Caki2 (cell line): ENCODE measurements around the gene FRMD5. TPM values are rescaled to one million over a fixed set of nuclear protein-coding genes. Genes with fewer than 3 reads are reported as not detected.
"Not testable (repeated sequence)": the region's sequence is repeated elsewhere in the genome, so short reads cannot be mapped to it uniquely, and the experiment has no call there.

ENCODE experiments used
- DNase-seq: peaks from one replicate; pipeline ENCODE4 v3.0.0-alpha.2; 2015; ENCODE audit warnings: low read depth
- in situ Hi-C: cut with HindIII; loops from 2 replicates; pipeline ENCODE4 v1.10.0; 2016; ENCODE audit warnings: low sequenced_read_pairs, low pct_unique_long_range_greater_than_20kb, mixed read lengths
- total RNA-seq: library from RNA; depleted of rRNA; stranded (reverse); fragments of >200 nt; shearing (Covaris generic); gene quantifications from 2 replicates; pipeline ENCODE4 v1.2.3, GENCODE V29; 2014; ENCODE audit warnings: low replicate concordance

Gene FRMD5
- total RNA-seq, 1 experiment from 2014 or later: 0.51 TPM

DNA sequence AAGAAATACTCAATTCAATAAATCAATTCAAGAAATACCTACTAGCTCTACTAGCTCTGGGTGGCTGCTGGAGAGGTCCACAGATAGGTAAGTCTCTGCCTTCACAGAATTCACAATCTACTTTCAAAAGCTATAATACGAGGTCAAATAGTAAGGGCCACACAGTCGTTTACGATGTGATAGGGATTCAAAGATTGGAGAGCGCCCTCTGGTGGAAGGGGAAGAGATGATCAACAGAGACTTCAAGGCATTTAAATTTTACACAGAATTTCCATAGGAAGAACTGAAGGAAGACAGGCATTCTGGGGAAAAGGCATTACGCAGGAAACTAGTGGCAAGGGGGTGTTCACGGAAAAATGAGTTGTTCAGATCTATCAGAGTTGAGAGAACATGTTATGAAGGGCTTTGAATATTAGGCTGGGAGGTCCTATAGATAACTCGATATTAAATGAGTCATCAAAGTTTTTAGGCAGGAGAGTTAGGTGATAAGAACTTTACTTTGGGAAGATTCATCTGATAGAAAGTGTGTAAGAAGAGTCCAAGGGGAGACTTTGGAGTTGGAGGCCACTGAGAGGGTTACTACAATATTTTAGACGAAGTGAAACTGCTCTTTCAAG lies 128.8 kb downstream of the FRMD5 start:
- in situ Hi-C loops: no loop called here
- DNase-seq: peak; percentile 58

DNA sequence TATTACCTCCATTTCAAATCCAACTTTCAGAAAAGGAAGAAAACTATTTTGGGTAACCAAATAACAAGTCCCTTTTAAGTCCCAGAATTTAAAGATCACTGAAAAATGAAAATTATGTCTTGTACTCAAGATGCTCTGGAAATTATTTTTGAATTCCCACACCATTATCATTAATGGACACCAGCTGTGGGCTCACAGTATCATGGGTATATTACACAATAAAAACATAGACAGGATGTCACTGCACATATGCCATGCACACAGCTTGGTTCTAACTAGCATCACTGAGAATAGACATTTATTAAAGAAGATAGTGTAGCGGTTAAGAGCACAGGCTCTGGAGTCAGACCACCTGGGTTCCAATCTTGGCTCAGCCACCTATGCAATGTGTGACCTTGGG lies 130.4 kb downstream of the FRMD5 start:
- in situ Hi-C loops: no loop called here

DNA sequence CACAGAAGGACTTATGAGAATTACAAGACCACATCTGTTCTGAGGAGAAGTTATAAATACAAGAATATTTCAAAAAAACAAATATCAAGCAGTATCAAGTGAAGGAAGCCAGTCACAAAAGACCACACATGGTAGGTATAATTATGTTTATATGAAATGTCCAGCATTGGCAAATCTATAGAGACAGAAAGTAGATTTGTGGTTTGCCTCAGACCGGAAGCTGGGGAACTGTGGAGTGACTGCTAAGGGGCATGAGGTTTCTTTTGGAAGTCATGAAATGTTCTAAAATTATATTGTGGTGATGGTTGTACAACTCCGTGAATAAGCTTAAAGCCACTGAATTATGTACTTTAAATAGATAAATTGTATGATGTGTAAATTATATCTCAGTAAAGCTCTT lies 136.9 kb downstream of the FRMD5 start:
- DNase-seq: no peak
- in situ Hi-C loops: no loop called here

More for the DNA sequence above, 130.4 kb downstream of the FRMD5 start:
- no peak for DNase-seq

DNA sequence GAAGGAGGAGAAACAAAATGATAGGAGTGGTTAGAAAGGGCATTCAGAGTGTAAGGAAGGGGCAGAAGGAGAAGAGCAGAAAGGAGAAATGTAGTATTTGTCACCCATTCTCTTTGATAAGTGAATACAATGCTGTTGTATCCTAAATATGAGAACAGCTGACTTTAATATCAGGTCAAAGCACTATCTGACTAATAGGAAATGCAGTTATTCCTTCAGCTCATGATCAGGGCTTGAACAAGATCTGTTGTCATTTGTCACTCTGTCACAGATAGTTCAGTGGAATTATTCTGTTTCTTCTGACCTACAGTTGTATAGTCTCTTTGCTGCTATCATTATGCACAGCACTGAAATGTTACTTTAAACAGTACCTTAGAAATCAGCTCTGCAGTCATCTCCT lies 149.4 kb downstream of the FRMD5 start:
- no peak for DNase-seq
- in situ Hi-C loops: no loop called here

DNA sequence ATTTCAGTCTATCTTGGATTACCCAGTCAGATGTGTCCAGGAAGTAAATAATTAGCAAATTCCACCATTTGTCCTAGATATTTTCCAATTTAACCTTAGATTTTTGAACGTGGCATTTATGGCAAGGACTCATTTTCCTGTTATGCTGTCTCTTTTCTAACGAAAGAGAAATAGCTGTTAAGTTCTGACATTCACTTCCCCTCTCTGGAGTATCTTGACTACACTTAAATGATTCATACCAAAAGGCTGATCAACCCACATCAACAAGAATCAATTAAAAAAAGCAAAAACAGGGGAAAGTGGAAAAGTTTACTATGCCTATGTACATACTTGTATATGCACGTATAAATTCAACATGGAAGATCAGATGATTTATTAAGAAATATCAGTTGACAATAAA lies 149.9 kb downstream of the FRMD5 start:
- in situ Hi-C loops: no loop called here
- no peak for DNase-seq

DNA sequence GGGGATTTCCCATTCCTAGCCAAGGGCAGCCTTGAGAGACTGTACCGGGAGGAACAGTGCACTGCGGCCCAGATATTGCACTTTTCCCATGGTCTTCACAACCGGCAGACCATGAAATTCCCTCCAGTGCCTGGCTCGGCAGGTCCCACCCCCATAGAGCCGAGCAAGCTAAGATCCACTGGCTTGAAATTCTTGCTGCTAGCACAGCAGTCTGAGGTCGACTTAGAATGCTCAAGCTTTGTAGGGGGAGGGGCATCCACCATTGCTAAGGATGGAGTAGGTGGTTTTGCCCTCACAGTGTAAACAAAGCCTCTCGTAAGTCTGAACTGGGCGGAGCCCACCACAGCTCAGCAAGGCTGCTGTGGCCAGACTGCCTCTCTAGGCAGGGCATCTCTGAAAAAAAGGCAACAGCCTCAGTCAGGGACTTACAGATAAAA lies 156.3 kb downstream of the FRMD5 start:
- peak; percentile 77 for DNase-seq
- in situ Hi-C loops: no loop called here

DNA sequence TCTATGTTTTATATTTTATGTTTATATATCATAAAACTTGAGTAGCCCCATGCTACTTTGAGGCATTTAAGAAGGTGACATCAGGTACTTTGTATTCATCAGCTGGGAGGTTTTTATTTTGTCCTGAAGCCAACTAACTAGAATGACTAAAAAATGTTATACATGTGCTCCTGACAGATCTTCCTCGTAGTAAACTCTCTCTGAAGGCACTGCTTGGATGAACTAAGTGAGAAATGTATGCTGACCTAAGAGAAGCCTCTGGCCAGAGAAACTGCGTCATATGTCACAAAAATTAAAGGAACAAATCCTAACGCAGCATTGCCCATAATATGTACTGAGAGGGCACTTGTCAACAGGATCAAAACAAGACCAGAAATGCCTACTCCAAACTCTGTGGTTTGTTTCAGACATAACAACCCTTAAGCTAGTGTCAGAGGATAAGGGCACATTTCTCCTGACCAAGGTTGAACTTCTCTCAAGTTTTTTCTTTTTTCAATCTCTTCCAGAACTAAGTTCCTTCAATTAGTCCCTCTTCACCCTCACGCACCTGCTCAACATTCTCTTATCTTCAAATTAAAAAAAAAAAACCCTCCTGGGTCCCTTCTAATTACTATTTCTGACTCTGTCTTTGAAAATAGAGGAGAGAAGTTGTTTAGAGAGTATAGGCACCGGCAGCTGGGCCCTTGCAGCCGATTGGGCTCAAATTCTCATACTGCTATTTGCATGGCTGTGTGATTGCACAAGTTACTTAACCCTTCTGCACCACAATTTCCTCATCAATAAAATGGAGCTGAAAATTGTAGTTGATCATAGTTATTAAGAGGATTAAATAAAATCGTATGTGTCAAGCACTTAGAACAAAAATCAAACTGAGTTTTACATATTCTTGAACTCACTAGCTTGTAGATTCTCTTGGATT lies 159.0 kb downstream of the FRMD5 start:
- no peak for DNase-seq
- in situ Hi-C loops: no loop called here

DNA sequence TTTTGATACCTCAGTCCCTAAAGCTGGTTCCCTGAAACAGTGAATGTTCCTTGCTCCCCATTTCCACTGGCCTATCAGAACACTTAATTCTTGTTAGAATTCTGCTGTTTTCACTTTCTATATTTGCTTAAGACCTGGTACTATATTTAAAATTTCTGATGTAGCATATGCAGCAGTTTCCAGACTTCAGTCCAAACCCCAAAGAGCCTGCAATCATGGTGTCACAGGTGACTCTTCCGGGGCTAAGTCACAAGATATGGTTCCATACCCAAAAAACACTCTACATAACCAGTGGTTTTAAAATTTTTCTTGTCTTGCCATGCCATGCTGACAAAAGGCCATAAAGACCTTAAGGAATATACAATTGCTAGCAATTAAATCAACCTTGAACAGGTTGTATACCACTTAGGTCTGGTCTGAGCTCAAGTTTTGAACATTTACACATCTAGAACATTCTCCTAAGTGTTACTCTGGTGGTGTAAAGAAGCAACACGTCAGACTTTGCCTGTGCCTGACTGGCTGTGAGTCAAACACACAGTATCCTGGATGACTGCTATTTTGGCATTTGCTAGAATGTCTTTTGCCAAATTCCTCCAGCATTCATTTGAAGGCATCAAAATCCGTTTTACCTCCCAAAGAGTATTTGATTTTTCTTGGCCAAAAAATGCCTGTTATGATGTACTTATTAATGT lies 160.0 kb downstream of the FRMD5 start:
- no peak for DNase-seq
- in situ Hi-C loops: no loop called here

DNA sequence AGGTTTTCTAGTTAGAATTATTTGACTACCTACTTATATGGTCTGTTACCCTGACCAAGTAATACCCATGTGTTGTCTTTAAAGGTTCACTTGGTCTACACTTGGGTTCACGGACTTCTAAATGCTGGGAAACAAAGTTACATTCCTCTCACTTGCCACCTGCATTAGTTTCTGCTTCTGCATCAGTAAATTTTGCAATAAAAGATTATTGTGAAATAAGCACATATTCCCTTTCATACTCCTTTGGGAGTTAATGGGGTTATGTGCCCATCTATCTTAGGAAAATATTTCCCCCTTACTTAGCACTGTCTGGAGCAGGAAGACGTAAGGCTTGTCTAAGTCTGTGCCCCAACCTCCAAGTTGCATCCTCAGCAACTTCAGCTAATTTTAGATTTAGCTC lies 160.7 kb downstream of the FRMD5 start:
- no peak for DNase-seq
- in situ Hi-C loops: no loop called here

DNA sequence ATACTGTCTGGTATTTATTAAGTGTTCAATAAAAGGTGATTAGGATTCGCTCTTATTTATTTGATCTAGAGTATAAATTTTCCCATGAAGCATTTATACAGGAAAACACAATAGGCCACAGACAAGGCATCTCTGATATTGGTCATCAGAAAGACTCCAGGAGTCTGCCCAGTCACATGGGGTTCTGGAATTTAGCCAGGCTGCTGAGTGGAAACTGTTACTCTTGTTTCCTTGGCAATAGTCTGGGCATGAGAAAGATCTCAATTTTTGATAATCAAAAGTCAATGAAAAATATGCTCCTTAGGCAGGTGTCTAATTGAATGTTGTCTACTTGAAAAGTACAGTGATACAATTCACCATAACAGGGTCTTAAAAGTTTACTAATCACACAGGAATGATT lies 161.2 kb downstream of the FRMD5 start:
- in situ Hi-C loops: no loop called here
- peak; percentile 42 for DNase-seq

DNA sequence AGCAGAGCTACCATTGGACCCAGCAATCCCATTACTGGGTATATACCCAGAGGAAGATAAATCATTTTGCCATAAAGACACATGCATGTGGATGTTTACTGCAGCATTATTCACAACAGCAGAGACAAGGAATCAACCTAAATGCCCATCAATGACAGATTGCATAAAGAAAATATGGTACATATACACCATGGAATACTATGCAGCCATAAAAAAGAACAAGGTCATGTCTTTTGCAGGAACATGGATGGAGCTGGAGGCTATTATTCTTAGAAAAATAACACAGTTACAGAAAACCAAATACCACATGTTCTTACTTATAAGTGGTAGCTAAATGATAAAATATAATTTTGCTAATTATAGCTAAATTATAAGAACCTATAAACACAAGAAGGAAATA lies 162.3 kb downstream of the FRMD5 start:
- in situ Hi-C loops: not testable (repeated sequence)

DNA sequence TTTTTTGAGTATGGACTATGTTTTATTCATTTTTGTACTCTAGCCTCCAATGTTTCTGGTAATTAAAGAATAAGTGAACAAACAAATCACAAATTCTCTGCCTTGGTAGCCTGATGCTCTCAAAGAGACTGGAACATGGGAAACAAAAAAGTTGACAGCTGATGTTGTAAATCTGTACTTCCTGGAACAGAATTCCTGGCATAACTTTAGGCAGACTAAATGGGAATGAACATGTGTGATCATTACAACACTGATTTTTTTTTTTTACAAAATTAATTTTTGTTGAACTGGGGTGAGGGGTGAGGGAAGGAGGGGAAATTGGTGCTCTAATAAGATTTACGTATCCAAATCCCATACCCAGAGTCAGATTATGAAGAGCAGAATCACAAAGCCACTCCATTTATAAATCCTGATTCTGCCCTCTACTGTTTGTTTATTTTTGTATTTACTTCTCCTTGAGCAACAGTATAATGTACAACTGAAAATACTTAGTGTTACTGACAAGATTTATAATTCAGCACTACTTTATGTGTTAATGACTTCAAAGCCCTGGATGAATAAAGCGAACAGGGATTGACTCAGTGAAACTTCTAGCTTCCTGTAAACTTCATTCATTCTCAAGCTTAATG lies 165.0 kb downstream of the FRMD5 start:
- no peak for DNase-seq
- in situ Hi-C loops: no loop called here

More for the DNA sequence above, 162.3 kb downstream of the FRMD5 start:
- DNase-seq: not testable (repeated sequence)

DNA sequence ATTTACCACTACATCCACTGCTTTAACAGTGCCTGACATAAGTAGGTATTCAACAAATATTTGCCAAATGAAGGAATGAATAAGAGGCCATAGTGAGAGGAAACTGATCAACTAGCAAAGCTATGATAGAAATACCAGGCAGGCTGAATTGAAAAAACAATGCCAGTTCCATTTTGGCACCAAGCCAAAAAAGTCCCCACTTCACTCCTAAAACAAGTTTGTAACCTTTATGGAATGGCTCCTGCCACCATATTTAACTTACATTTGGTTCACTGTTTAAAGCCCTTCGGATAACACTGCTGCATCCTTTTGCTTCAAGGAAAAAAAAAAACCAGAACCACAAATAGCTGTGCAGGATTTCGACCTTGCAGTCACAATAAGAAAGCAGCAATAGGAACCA lies 166.1 kb downstream of the FRMD5 start:
- no peak for DNase-seq
- in situ Hi-C loops: no loop called here

DNA sequence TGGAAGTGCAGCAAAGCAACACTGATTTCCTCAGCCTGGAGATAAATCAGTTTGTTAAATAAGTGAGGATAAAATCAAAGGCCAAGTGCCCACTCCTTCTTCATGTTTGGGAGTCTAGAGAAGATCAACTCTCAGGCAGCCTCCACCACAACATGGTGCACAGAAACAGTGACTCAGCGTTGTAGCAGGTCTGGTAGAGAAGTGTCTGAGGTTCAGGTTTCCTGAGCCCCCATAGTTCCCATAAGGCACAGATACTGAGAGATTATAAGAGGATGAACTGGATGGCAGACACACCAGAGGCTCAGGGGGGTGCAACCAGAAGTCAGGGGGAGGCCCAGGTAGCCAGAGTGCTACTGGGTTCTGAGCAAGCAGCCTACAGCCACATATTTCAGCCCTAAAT lies 166.7 kb downstream of the FRMD5 start:
- in situ Hi-C loops: no loop called here
- DNase-seq: no peak

DNA sequence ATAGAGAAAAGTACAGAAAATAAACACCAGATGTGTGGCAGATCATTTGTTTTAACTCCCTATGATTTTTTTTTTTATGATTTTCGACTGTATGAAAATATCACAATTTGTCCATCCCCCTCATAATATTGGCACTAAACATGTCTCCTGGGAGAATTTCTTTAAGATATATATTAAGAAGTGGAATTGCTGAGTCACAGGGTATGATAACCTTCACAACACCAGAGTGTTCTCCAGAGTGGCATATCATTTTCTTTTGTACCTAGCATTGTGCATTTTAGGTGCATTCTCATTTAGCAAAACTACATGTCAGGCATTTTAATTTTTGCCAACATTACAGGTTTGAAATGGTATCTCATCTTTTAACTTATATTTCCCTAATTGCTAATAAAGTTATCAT lies 170.9 kb downstream of the FRMD5 start:
- in situ Hi-C loops: no loop called here
- no peak for DNase-seq

DNA sequence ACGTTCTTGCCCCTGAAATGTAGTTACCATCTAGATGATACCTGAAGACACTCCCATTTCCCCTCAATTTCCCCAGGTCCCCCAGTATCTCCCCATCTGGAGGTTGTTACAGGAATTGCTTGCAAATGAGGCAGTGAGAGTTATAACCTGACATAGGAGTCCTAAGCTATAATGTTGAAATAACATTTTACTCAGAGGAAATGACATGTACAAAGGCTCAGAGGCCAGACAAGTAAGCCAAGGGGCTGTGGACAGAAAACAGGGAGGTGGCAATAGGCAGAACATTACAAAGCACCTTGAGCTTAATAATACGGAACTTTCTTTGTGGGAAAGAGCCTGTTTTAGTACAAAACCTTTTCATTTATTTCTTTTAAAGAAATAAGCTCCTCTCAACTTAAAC lies 171.9 kb downstream of the FRMD5 start:
- in situ Hi-C loops: no loop called here
- DNase-seq: no peak

DNA sequence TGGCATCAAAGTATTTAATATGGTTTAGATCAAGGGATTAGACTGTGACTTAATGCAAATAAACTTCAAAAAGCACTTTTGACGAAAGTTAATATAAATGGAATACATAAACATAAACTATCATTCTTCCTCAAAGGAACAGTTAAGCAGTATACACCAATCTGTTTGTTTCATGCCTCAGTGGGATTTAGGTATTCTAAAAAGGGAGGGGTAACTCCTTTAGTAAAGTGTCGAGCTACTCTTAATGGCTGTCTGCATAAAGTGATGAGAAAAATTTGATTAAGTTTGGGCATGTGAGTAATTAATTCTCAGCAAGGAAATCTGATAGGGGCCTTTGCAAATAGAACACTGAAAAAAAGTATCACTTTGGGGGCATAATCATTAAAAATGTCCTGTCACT lies 176.9 kb downstream of the FRMD5 start:
- DNase-seq: no peak
- in situ Hi-C loops: no loop called here

DNA sequence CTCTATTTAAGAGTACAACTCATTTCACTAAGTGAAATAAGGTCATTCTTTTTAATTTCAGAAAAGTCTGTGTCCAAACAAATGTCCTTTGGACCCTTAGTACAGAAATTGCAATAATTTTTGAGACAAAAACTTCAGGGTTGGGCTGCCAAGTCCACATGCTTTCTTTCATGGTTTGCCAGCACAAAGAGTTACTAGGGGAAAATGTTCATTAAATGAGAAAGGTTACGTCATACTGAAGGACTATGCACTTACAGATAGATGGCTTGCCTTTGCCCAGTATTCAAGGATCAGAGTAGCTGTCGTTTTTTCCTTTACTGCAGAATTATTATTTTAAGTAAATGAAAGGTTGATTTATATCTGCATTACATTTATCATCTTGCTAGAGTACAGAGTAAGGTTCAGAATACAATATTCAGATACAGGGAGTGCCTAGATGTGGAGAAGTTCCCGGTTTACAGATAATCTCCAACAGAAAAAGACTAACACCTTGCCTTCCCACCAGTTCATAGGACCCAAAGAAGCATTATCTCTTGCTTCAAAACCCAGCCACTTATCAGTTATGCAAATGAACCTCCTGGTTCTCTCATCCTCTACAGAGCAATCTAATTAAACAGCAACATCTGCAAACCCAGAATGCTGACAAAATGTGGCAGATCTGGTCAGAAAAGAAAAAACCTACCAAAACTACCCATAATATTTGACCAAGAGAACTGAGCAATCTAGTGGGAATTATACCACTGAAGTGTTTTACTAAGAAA lies 179.3 kb downstream of the FRMD5 start:
- in situ Hi-C loops: no loop called here
- DNase-seq: no peak
